Sigmoid colon (tissue), 7 donors: ENCODE measurements around the gene ADAMTS12. TPM values are rescaled to one million over a fixed set of nuclear protein-coding genes. Genes with fewer than 3 reads are reported as not detected.

Source experiments
- DNase-seq: peaks from one replicate; pipeline ENCODE4 v3.0.0-alpha.2; 2019
- H3K27ac ChIP-seq, 4 donors: fragments of 200-600 bp; sonication (generic); one replicate each; pipeline ENCODE4 v1.5.1; 2016 to 2019; ENCODE audit warnings: mild to moderate bottlenecking in 1 of 4
- H3K27me3 ChIP-seq, 3 donors: fragments of 200-600 bp; sonication (generic); one replicate each; pipeline ENCODE4 v1.5.1; 2019; ENCODE audit warnings: mild to moderate bottlenecking in 1 of 3
- H3K36me3 ChIP-seq, 4 donors: fragments of 200-600 bp; sonication (generic); one replicate each; pipeline ENCODE4 v1.5.1; 2016 to 2019
- H3K4me1 ChIP-seq, 4 donors: fragments of 200-600 bp; sonication (generic); one replicate each; pipeline ENCODE4 v1.5.1; 2017 to 2019
- H3K4me3 ChIP-seq, 4 donors: fragments of 200-600 bp; sonication (generic); one replicate each; pipeline ENCODE4 v1.5.1; 2017 to 2019; ENCODE audit warnings: mild to moderate bottlenecking in 2 of 4, moderate library complexity in 1 of 4
- H3K9me3 ChIP-seq, 4 donors: fragments of 200-600 bp in 3 of 4; sonication (generic) in 3 of 4; one replicate each; pipeline versions ENCODE4 v1.5.1 to v1.6.1; 2013 to 2019
- CTCF ChIP-seq, 4 experiments: fragments of 450-650 bp in 3 of 4; fragments of 200-600 bp in 1 of 4; IDR thresholded peaks; one replicate each; pipeline ENCODE4 v1.5.1; 2016 to 2019; ENCODE audit warnings: antibody characterized with exemption in 4 of 4, mild to moderate bottlenecking in 3 of 4, moderate library complexity in 2 of 4
- EP300 ChIP-seq, 4 donors: sonication (generic); formaldehyde crosslinking; IDR thresholded peaks; one replicate each; pipeline ENCODE4 v1.6.1; 2017; ENCODE audit warnings: antibody characterized with exemption in 4 of 4
- POLR2A ChIP-seq, 2 donors: fragments of 450-650 bp; IDR thresholded peaks; one replicate each; pipeline ENCODE4 v1.6.1; 2016; ENCODE audit warnings: antibody characterized with exemption in 2 of 2, mild to moderate bottlenecking in 2 of 2, moderate library complexity in 2 of 2
- POLR2AphosphoS5 ChIP-seq, 4 donors: sonication (generic); formaldehyde crosslinking; IDR thresholded peaks; one replicate each; pipeline ENCODE4 v1.6.1; 2017; ENCODE audit warnings: antibody characterized with exemption in 4 of 4
- WGBS, 2 donors: extraction: QIAGEN DNeasy Blood & Tissue Kit; methylation state at CpG; one replicate each; pipeline ENCODE4 v1.1.7; 2013; 5-methylcytosine and 5-hydroxymethylcytosine counted together
- intact Hi-C: fragments of 100-400 bp; cut with DNase I; formaldehyde crosslinking; loops from one replicate; pipeline ENCODE4 v1.15.1; 2023
- polyA plus RNA-seq, 3 donors: library from polyadenylated mRNA; stranded (reverse); fragments of 200-250 nt; gene quantifications; one replicate each; pipeline ENCODE4 v1.2.3, GENCODE V29; 2013
- total RNA-seq, 4 donors: library from RNA; depleted of rRNA; stranded (reverse); fragments of >200 nt; gene quantifications; one replicate each; pipeline ENCODE4 v1.1.0, GENCODE V29; 2016
- donor health status: healthy with polysubstance abuse.
- donor health status: Bipolar disorder and iron deficiency.
- donor health status: healthy.

Gene ADAMTS12
- total and polyA plus RNA-seq, 7 donors: 0.42 to 5.4 (median 2.7) TPM; not detected in 1

DNA sequence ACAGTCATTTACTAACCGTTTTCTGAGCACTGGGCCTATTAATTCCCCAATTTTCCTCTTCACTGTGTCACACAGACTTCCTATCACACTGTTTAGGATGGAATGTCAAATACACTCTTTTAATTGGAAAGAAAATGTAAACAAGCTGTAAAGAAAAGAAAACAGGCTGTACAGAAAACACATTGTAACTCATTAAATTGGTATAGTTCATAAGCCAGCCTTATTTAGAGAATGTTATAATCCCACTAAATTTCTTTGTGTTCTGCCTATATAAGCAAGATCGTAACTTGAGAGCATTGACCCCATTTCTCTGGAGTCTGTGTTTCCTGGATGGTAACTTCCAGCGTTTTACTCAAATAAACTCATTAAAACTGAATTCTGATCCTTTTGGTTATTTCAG, 404.6 kb downstream of the ADAMTS12 start:
- Histone ChIP-seq H3K4me3 (no peak overlapping the region), H3K9me3 (no peaks in the 10 kb centered on the region), H3K4me1 (no peaks in the 10 kb centered on the region), H3K36me3 (no peaks in the 10 kb centered on the region), H3K27me3 (no peaks in the 10 kb centered on the region), H3K27ac (no peak overlapping the region)
- TF ChIP-seq EP300 (IDR thresholded peaks at IDR 0.05) (no peak), CTCF (IDR thresholded peaks at IDR 0.05) (no peak), POLR2AphosphoS5 (IDR thresholded peaks at IDR 0.05) (no peak), POLR2A (IDR thresholded peaks at IDR 0.05) (no peak)
- DNase-seq: no peak
- 60 to 69% methylated on average over 3 of the region's 3 CpGs for WGBS, 2 donors
- intact Hi-C loops: no loop called here

DNA sequence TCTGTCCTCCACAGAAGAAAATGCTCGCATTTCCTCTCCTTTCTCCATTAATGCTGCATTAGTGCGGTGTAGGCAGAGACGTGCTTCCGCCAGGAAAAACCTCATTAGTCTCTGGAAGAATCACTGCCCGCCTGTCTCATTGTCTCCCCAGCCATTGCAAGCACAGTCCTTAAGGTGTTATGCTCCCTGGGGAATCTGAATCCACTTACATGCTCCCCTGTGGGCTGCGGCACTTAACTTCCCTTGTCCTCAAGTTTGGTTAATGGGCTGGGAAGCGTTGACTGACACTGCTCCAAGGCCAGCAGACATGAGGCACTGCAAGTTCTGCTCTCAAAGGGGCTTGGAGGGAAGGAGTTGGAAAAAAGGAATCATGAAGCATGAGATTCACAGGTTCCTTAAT, 409.5 kb downstream of the ADAMTS12 start:
- TF ChIP-seq CTCF (IDR thresholded peaks at IDR 0.05): no peak
- TF ChIP-seq POLR2AphosphoS5 (IDR thresholded peaks at IDR 0.05): no peak
- TF ChIP-seq EP300 (IDR thresholded peaks at IDR 0.05): no peak
- TF ChIP-seq POLR2A (IDR thresholded peaks at IDR 0.05): no peak
- Histone ChIP-seq H3K9me3 (no peaks in the 10 kb centered on the region), H3K4me3 (no peak overlapping the region), H3K27me3 (no peaks in the 10 kb centered on the region), H3K36me3 (peaks cover 0 to 21% (median 0%) of the 10 kb centered on the region in 4 donors), H3K4me1 (no peaks in the 10 kb centered on the region), H3K27ac (no peak overlapping the region)
- DNase-seq: no peak
- WGBS, 2 donors: 92 to 96% methylated on average over 7 of the region's 7 CpGs
- intact Hi-C loops: no loop called here

- H3K9me3 ChIP-seq: no peaks in the 10 kb centered on the region
- H3K27ac ChIP-seq: no peak overlapping the region
- WGBS, 2 donors: 84 to 92% methylated on average over 2 of the region's 2 CpGs
- DNase-seq: no peak
- no peaks in the 10 kb centered on the region for H3K27me3 ChIP-seq
- H3K4me1 ChIP-seq: no peaks in the 10 kb centered on the region
- intact Hi-C loops: no loop called here
- H3K36me3 ChIP-seq: peaks cover 0 to 35% (median 0%) of the 10 kb centered on the region in 4 donors
- H3K4me3 ChIP-seq: no peak overlapping the region
- TF ChIP-seq CTCF (IDR thresholded peaks at IDR 0.05) (no peak), EP300 (IDR thresholded peaks at IDR 0.05) (no peak), POLR2A (IDR thresholded peaks at IDR 0.05) (no peak), POLR2AphosphoS5 (IDR thresholded peaks at IDR 0.05) (no peak)
Measured at GRCh38 chr5:33480876-33481275, 410.9 kb downstream of the ADAMTS12 start.

- no peak for DNase-seq
- Histone ChIP-seq H3K27me3 (no peaks in the 10 kb centered on the region), H3K9me3 (no peaks in the 10 kb centered on the region), H3K36me3 (peaks cover 0 to 51% (median 3%) of the 10 kb centered on the region in 4 donors), H3K4me3 (no peak overlapping the region), H3K4me1 (no peaks in the 10 kb centered on the region), H3K27ac (no peak overlapping the region)
- WGBS, 2 donors: 97 to 98% methylated on average over 3 of the region's 3 CpGs
- TF ChIP-seq CTCF (IDR thresholded peaks at IDR 0.05) (no peak), POLR2A (IDR thresholded peaks at IDR 0.05) (no peak), POLR2AphosphoS5 (IDR thresholded peaks at IDR 0.05) (no peak), EP300 (IDR thresholded peaks at IDR 0.05) (no peak)
- intact Hi-C loops: no loop called here
Measured at GRCh38 chr5:33479311-33479710, 412.5 kb downstream of the ADAMTS12 start.

DNA sequence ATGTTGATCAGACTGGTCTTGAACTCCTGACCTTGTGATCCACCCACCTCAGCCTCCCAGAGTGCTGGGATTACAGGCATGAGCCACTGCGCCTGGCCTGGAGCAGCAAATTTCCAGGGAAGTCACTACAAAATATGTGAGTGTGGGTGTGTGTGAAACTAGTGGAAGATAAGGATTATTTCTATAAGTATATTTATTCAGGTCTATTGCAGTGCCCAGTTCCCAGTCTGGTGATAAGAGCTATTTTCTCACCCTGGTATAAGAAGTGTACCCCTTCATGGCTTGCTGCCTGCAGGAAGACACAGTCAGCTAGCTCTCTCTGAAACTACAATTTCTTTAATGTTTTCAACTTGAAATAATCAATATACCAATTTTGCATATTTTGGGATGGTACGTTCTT, 414.0 kb downstream of the ADAMTS12 start:
- WGBS, 2 donors: 95 to 99% methylated on average over 2 of the region's 2 CpGs
- DNase-seq: no peak
- intact Hi-C loops: no loop called here
- H3K27me3 ChIP-seq: no peaks in the 10 kb centered on the region
- H3K4me3 ChIP-seq: no peak overlapping the region
- H3K4me1 ChIP-seq: no peaks in the 10 kb centered on the region
- H3K36me3 ChIP-seq: peaks cover 0 to 66% (median 3%) of the 10 kb centered on the region in 4 donors
- H3K9me3 ChIP-seq: no peaks in the 10 kb centered on the region
- H3K27ac ChIP-seq: no peak overlapping the region
- no peak for TF ChIP-seq CTCF (IDR thresholded peaks at IDR 0.05)
- no peak for TF ChIP-seq EP300 (IDR thresholded peaks at IDR 0.05)
- no peak for TF ChIP-seq POLR2AphosphoS5 (IDR thresholded peaks at IDR 0.05)
